Liver (tissue), 9 donors: Measurements from ENCODE around the gene FUT9. TPM values are rescaled to one million over a fixed set of nuclear protein-coding genes. Genes with fewer than 3 reads are reported as not detected.

ENCODE experiments used
- DNase-seq: peaks from one replicate; pipeline ENCODE4 v3.0.0-alpha.2; 2017; ENCODE audit warnings: low spot score
- H3K27ac ChIP-seq, 2 donors: one replicate each; pipeline ENCODE4 v1.7.0; 2013; ENCODE audit warnings: inconsistent platforms in 2 of 2, low read length in 2 of 2, control low read depth in 1 of 2, low read depth in 1 of 2, mild to moderate bottlenecking in 1 of 2
- H3K27me3 ChIP-seq, 4 donors: one replicate each; pipeline versions ENCODE4 v1.6.1 to v1.7.0; 2013; ENCODE audit warnings: low read length in 3 of 4, inconsistent platforms in 1 of 4, mild to moderate bottlenecking in 1 of 4, moderate library complexity in 1 of 4; ENCODE audit not compliant: control insufficient read depth in 4 of 4, insufficient read depth in 4 of 4
- H3K36me3 ChIP-seq, 4 donors: one replicate each; pipeline versions ENCODE4 v1.6.1 to v1.7.0; 2013; ENCODE audit warnings: low read length in 3 of 4, mild to moderate bottlenecking in 3 of 4, low read depth in 1 of 4, moderate library complexity in 1 of 4; ENCODE audit not compliant: control insufficient read depth in 4 of 4, insufficient read depth in 3 of 4
- H3K4me1 ChIP-seq, 4 donors: one replicate each; pipeline versions ENCODE4 v1.6.1 to v1.7.0; 2013; ENCODE audit warnings: low read length in 3 of 4, mild to moderate bottlenecking in 3 of 4, moderate library complexity in 1 of 4; ENCODE audit not compliant: control insufficient read depth in 4 of 4, insufficient read depth in 4 of 4
- H3K4me3 ChIP-seq, 3 donors: one replicate each; pipeline versions ENCODE4 v1.6.1 to v1.7.0; 2013; ENCODE audit warnings: low read length in 3 of 3, control low read depth in 1 of 3, low read depth in 1 of 3, mild to moderate bottlenecking in 1 of 3
- H3K9ac ChIP-seq, 2 donors: one replicate each; pipeline ENCODE4 v1.7.0; 2013; ENCODE audit warnings: low read length in 2 of 2, mild to moderate bottlenecking in 2 of 2, moderate library complexity in 2 of 2, control low read depth in 1 of 2, low read depth in 1 of 2
- H3K9me3 ChIP-seq, 4 donors: one replicate each; pipeline versions ENCODE4 v1.6.1 to v1.7.0; 2013; ENCODE audit warnings: low read length in 3 of 4; ENCODE audit not compliant: control insufficient read depth in 4 of 4
- EGR1 ChIP-seq, 2 donors: IDR thresholded peaks; 2 replicates each; pipeline ENCODE4 v1.6.1; 2016 to 2018; ENCODE audit warnings: antibody characterized with exemption in 2 of 2, low read depth in 2 of 2
- FOXA1 ChIP-seq: IDR thresholded peaks from 2 replicates; pipeline ENCODE4 v1.6.1; 2016; ENCODE audit warnings: antibody characterized with exemption
- FOXA2 ChIP-seq: IDR thresholded peaks from 2 replicates; pipeline ENCODE4 v1.6.1; 2016; ENCODE audit warnings: antibody characterized with exemption
- GABPA ChIP-seq, 2 donors: IDR thresholded peaks in 1 of 2; conservative IDR thresholded peaks in 1 of 2; 2 replicates each; pipeline ENCODE4 v1.6.1; 2016; ENCODE audit warnings: antibody characterized with exemption in 2 of 2, mild to moderate bottlenecking in 1 of 2, moderate library complexity in 1 of 2
- HNF4A ChIP-seq, 2 donors: conservative IDR thresholded peaks; 2 replicates each; pipeline ENCODE4 v1.6.1; 2016; ENCODE audit warnings: antibody characterized with exemption in 2 of 2, mild to moderate bottlenecking in 2 of 2
- HNF4G ChIP-seq: IDR thresholded peaks from 2 replicates; pipeline ENCODE4 v1.6.1; 2016; ENCODE audit warnings: antibody characterized with exemption
- JUND ChIP-seq, 2 donors: IDR thresholded peaks; 2 replicates each; pipeline ENCODE4 v1.6.1; 2016; ENCODE audit warnings: antibody characterized with exemption in 2 of 2
- NR2F2 ChIP-seq: IDR thresholded peaks from 2 replicates; pipeline ENCODE4 v1.6.1; 2016; ENCODE audit warnings: antibody characterized with exemption
- RAD21 ChIP-seq, 2 donors: IDR thresholded peaks; 2 replicates each; pipeline ENCODE4 v1.6.1; 2016; ENCODE audit warnings: antibody characterized with exemption in 2 of 2, mild to moderate bottlenecking in 2 of 2
- RXRA ChIP-seq, 2 donors: IDR thresholded peaks; 2 replicates each; pipeline ENCODE4 v1.6.1; 2017 to 2018; ENCODE audit warnings: antibody characterized with exemption in 2 of 2, mild to moderate bottlenecking in 1 of 2
- SP1 ChIP-seq: IDR thresholded peaks from 2 replicates; pipeline ENCODE4 v1.6.1; 2018; ENCODE audit warnings: antibody characterized with exemption, mild to moderate bottlenecking
- TAF1 ChIP-seq: conservative IDR thresholded peaks from 2 replicates; pipeline ENCODE4 v1.6.1; 2016; ENCODE audit warnings: antibody characterized with exemption, mild to moderate bottlenecking
- YY1 ChIP-seq: IDR thresholded peaks from 2 replicates; pipeline ENCODE4 v1.6.1; 2016; ENCODE audit warnings: antibody characterized with exemption, mild to moderate bottlenecking
- WGBS: extraction: QIAGEN DNeasy Blood & Tissue Kit; methylation state at CpG from one replicate; pipeline ENCODE4 v1.1.7; 2013; 5-methylcytosine and 5-hydroxymethylcytosine counted together
- polyA plus RNA-seq, 2 donors: library from polyadenylated mRNA; stranded (reverse) in 1 of 2; unstranded in 1 of 2; fragments of 200-250 nt in 1 of 2; fragments of >200 nt in 1 of 2; fragmentation: Nextera tagmentation in 1 of 2; extraction: Ambion mirVana in 1 of 2; gene quantifications; one replicate each; pipeline versions ENCODE4 v1.2.1 to v1.2.3, GENCODE V29; 2013 to 2015
- total RNA-seq, 2 donors: library from RNA; depleted of rRNA; stranded (reverse); fragments of >200 nt; gene quantifications; one replicate each; pipeline ENCODE4 v1.2.3, GENCODE V29; 2014
- TF ChIP-seq, protein P1 (sequence below): IDR thresholded peaks from 2 replicates; pipeline ENCODE4 v1.6.1; 2016; ENCODE audit warnings: antibody characterized with exemption
- TF ChIP-seq, protein P2 (sequence below): fragments of 150-350 bp; IDR thresholded peaks from 2 replicates; pipeline ENCODE4 v1.5.1; 2017; ENCODE audit warnings: improper control_type of control experiment, low read depth, low read length; ENCODE audit not compliant: missing input control
- TF ChIP-seq, protein P3 (sequence below): IDR thresholded peaks from 2 replicates; pipeline ENCODE4 v1.6.1; 2016; ENCODE audit warnings: antibody characterized with exemption
- TF ChIP-seq, protein P4 (sequence below): IDR thresholded peaks from 2 replicates; pipeline ENCODE4 v1.6.1; 2016; ENCODE audit warnings: antibody characterized with exemption
- TF ChIP-seq, protein P5 (sequence below): IDR thresholded peaks from 2 replicates; pipeline ENCODE4 v1.6.1; 2016; ENCODE audit warnings: antibody characterized with exemption, mild to moderate bottlenecking
- donor health status: healthy.
- donor health status: healthy.
- donor health status: healthy.
- donor health status: healthy.
- donor health status: healthy.

Gene FUT9
- not detected for total RNA-seq
- polyA plus RNA-seq, result not detected

DNA sequence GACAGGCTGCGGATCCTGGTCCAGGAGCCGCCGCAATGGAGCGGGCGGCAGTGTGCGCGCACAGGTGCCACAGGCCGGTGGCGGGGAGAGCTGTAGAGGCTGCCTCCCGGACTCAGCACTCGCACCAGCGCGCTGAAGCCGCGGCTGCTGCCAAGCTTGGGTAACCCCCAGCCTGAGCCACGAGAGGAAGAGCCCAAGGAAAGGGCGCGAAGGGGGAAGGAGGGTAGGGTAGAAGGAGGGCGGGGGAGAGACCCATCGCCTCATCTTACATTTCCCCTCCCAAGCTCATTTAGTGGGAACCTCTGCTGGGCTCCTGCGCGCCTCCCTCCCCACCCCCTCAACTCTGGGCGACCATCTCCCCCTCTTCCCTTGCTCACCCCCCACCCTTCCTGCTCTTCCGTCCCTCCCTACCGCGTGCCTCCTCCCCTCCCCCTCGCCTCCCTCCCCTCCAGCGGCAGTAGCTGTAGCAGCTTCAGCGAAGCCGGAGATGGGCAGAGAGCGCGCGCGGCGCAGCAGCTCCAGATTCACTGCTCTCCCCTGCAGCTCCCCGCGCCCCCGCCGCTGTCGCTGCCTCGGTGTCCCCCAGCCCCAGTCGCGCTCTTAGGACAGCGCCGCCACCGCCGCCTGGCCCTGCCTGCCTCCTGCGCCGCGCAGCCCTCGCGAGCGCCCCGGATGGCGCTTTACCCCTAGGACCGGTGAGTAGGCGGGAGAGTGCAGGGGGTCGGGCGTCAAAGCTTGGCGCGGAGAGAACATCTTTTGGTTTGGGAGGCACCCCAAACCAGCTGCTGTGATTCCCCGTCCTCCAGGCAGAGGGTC, at the start of gene FUT9:
Gene FUT9, plus strand, starts transcription at position 457 of the 816 bp plus-strand sequence. CDS start 187,182 bp downstream, outside the sequence.
- no peak for DNase-seq
- H3K4me1 ChIP-seq, result peaks cover 0 to 4% (median under 1%) of the 10 kb centered on the region in 4 donors
- no peak within 1 kb of the TSS for H3K4me3 ChIP-seq
- no peaks in the 10 kb centered on the region for H3K9me3 ChIP-seq
- H3K27ac ChIP-seq, result no peak within 1 kb of the TSS
- no peak for TF ChIP-seq NR2F2
- no peak for TF ChIP-seq RAD21 (IDR thresholded peaks at IDR 0.05)
- no peak for TF ChIP-seq TAF1
- TF ChIP-seq HNF4A (conservative IDR thresholded peaks at IDR 0.05), result no peak
- TF ChIP-seq FOXA1, result no peak
- no peak for TF ChIP-seq FOXA2
- TF ChIP-seq, protein P1, sequence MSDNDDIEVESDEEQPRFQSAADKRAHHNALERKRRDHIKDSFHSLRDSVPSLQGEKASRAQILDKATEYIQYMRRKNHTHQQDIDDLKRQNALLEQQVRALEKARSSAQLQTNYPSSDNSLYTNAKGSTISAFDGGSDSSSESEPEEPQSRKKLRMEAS, result no peak
- TF ChIP-seq, protein P2, sequence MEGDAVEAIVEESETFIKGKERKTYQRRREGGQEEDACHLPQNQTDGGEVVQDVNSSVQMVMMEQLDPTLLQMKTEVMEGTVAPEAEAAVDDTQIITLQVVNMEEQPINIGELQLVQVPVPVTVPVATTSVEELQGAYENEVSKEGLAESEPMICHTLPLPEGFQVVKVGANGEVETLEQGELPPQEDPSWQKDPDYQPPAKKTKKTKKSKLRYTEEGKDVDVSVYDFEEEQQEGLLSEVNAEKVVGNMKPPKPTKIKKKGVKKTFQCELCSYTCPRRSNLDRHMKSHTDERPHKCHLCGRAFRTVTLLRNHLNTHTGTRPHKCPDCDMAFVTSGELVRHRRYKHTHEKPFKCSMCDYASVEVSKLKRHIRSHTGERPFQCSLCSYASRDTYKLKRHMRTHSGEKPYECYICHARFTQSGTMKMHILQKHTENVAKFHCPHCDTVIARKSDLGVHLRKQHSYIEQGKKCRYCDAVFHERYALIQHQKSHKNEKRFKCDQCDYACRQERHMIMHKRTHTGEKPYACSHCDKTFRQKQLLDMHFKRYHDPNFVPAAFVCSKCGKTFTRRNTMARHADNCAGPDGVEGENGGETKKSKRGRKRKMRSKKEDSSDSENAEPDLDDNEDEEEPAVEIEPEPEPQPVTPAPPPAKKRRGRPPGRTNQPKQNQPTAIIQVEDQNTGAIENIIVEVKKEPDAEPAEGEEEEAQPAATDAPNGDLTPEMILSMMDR, result no peak
- no peak for TF ChIP-seq HNF4G
- no peak for TF ChIP-seq GABPA (IDR thresholded peaks at IDR 0.05 in 1 of 2, conservative IDR thresholded peaks at IDR 0.05 in 1 of 2)
- no peak for TF ChIP-seq YY1
- TF ChIP-seq, protein P3, sequence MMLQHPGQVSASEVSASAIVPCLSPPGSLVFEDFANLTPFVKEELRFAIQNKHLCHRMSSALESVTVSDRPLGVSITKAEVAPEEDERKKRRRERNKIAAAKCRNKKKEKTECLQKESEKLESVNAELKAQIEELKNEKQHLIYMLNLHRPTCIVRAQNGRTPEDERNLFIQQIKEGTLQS, result no peak
- TF ChIP-seq JUND (IDR thresholded peaks at IDR 0.05), result no peak
- TF ChIP-seq RXRA (IDR thresholded peaks at IDR 0.05), result no peak
- TF ChIP-seq SP1, result no peak
- no peak for TF ChIP-seq EGR1 (IDR thresholded peaks at IDR 0.05; ENCODE audit: low read depth in 2 of 2)
- TF ChIP-seq, protein P4, sequence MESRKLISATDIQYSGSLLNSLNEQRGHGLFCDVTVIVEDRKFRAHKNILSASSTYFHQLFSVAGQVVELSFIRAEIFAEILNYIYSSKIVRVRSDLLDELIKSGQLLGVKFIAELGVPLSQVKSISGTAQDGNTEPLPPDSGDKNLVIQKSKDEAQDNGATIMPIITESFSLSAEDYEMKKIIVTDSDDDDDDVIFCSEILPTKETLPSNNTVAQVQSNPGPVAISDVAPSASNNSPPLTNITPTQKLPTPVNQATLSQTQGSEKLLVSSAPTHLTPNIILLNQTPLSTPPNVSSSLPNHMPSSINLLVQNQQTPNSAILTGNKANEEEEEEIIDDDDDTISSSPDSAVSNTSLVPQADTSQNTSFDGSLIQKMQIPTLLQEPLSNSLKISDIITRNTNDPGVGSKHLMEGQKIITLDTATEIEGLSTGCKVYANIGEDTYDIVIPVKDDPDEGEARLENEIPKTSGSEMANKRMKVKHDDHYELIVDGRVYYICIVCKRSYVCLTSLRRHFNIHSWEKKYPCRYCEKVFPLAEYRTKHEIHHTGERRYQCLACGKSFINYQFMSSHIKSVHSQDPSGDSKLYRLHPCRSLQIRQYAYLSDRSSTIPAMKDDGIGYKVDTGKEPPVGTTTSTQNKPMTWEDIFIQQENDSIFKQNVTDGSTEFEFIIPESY, result no peak
- TF ChIP-seq, protein P5, sequence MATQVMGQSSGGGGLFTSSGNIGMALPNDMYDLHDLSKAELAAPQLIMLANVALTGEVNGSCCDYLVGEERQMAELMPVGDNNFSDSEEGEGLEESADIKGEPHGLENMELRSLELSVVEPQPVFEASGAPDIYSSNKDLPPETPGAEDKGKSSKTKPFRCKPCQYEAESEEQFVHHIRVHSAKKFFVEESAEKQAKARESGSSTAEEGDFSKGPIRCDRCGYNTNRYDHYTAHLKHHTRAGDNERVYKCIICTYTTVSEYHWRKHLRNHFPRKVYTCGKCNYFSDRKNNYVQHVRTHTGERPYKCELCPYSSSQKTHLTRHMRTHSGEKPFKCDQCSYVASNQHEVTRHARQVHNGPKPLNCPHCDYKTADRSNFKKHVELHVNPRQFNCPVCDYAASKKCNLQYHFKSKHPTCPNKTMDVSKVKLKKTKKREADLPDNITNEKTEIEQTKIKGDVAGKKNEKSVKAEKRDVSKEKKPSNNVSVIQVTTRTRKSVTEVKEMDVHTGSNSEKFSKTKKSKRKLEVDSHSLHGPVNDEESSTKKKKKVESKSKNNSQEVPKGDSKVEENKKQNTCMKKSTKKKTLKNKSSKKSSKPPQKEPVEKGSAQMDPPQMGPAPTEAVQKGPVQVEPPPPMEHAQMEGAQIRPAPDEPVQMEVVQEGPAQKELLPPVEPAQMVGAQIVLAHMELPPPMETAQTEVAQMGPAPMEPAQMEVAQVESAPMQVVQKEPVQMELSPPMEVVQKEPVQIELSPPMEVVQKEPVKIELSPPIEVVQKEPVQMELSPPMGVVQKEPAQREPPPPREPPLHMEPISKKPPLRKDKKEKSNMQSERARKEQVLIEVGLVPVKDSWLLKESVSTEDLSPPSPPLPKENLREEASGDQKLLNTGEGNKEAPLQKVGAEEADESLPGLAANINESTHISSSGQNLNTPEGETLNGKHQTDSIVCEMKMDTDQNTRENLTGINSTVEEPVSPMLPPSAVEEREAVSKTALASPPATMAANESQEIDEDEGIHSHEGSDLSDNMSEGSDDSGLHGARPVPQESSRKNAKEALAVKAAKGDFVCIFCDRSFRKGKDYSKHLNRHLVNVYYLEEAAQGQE, result no peak
- WGBS, result 5% methylated on average over 62 of the region's 62 CpGs
- H3K9ac ChIP-seq, result no peak within 1 kb of the TSS
- H3K36me3 ChIP-seq, result no peaks in the 10 kb centered on the region
- peaks cover 0 to 8% (median 0%) of the 10 kb centered on the region in 4 donors for H3K27me3 ChIP-seq
